ENCODE results near the gene AMMECR1. TPM values are rescaled to one million over a fixed set of nuclear protein-coding genes. Genes with fewer than 3 reads are reported as not detected.
A peak's percentile ranks its signal among the peaks of the same experiment; 100 is the strongest.

AMMECR1 gene
- total RNA-seq, 2 experiments from 2014 or later, result 7.8 to 7.9 TPM

- Mint-ChIP-seq H3K27me3 (no peaks in the 10 kb centered on the region), H3K36me3 (ENCODE audit: low read depth) (peaks cover 20% of the 10 kb centered on the region), H3K27ac (peak overlapping the region; percentile 3), H3K9me3 (no peaks in the 10 kb centered on the region), H3K4me1 (ENCODE audit: low read depth) (peaks cover 51% of the 10 kb centered on the region), H3K4me3 (no peak overlapping the region)
- no peaks in the 10 kb centered on the region for H3K27me3 ChIP-seq (ENCODE audit: control insufficient read depth in 1 of 2, insufficient read depth in 2 of 2, low read length in 2 of 2)
- no peak overlapping the region for H3K27ac ChIP-seq (ENCODE audit: low read depth in 1 of 2, low read length in 2 of 2)
- no peak for TF ChIP-seq CTCF (IDR thresholded peaks at IDR 0.05)
- DNase-seq (no peak), ATAC-seq (ENCODE audit: poor library complexity) (no peak)
- H3K36me3 ChIP-seq (ENCODE audit: insufficient read depth, low read length), result peaks cover 2% of the 10 kb centered on the region
- POLR2A ChIA-PET, result interaction anchor here (2.0 kb wide), 1 partner anchor 14 kb away, joined by 11 read pairs; the partner anchor contains the start of gene AMMECR1
- H3K4me1 ChIP-seq (ENCODE audit: insufficient read depth, low read length), result no peaks in the 10 kb centered on the region
- no peak overlapping the region for H3K4me3 ChIP-seq (ENCODE audit: low read length)
- CTCF ChIA-PET, result interaction anchor here (0.9 to 1.0 kb wide), 2 partner anchors 12 to 26 kb away, joined by 3 read pairs; no protein-coding TSS in a partner anchor
- no peaks in the 10 kb centered on the region for H3K9me3 ChIP-seq (ENCODE audit: control insufficient read depth in 1 of 2, insufficient read depth in 1 of 2, low read length in 2 of 2)
- intact Hi-C loops (cut with DNase I, micrococcal nuclease), result no loop called here
Measured at GRCh38 chrX:110304371-110304770, 13.5 kb downstream of the AMMECR1 start.

GRCh38 chrX:110302975-110303374, 14.9 kb downstream of the AMMECR1 start:
- Mint-ChIP-seq H3K27ac (peak overlapping the region; percentile 15), H3K36me3 (ENCODE audit: low read depth) (peaks cover 25% of the 10 kb centered on the region), H3K4me3 (no peak overlapping the region), H3K4me1 (ENCODE audit: low read depth) (peaks cover 40% of the 10 kb centered on the region), H3K27me3 (no peaks in the 10 kb centered on the region), H3K9me3 (no peaks in the 10 kb centered on the region)
- H3K36me3 ChIP-seq (ENCODE audit: insufficient read depth, low read length), result peaks cover 2% of the 10 kb centered on the region
- no peaks in the 10 kb centered on the region for H3K4me1 ChIP-seq (ENCODE audit: insufficient read depth, low read length)
- H3K9me3 ChIP-seq (ENCODE audit: control insufficient read depth in 1 of 2, insufficient read depth in 1 of 2, low read length in 2 of 2), result no peaks in the 10 kb centered on the region
- DNase-seq (peak in 1 of 14 experiments; percentile 9), ATAC-seq (ENCODE audit: poor library complexity) (peak; percentile 29)
- intact Hi-C loops (cut with DNase I, micrococcal nuclease), result no loop called here
- H3K27me3 ChIP-seq (ENCODE audit: control insufficient read depth in 1 of 2, insufficient read depth in 2 of 2, low read length in 2 of 2), result no peaks in the 10 kb centered on the region
- no peak overlapping the region for H3K27ac ChIP-seq (ENCODE audit: low read depth in 1 of 2, low read length in 2 of 2)
- CTCF ChIA-PET, result no interaction called here
- TF ChIP-seq CTCF (IDR thresholded peaks at IDR 0.05), result no peak
- POLR2A ChIA-PET, result no interaction called here
- H3K4me3 ChIP-seq (ENCODE audit: low read length), result no peak overlapping the region

DNA sequence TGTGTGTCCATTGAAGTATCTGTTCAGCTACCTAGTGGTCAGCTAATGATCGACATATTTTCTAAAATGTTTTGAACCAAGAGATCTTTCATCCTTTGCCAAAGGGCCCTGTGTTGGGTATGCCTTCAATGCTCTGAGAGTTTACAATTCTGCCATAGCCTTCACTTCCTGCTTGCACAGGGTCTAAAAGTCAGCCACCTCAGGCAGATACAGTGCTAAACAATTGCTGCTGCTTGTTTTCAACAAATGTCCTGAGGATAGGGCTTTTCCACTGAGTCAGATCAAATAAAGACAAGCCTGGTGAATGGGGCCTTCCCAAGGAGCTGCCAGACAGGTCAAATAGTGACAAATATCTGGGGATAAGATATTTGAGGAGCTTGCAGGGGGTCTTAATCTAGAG, 16.7 kb downstream of the AMMECR1 start:
- H3K27ac ChIP-seq (ENCODE audit: low read depth in 1 of 2, low read length in 2 of 2), result no peak overlapping the region
- H3K4me1 ChIP-seq (ENCODE audit: insufficient read depth, low read length), result no peaks in the 10 kb centered on the region
- no peak for ATAC-seq (ENCODE audit: poor library complexity)
- ChIA-PET CTCF (no interaction called here), POLR2A (interaction anchor here (1.1 kb wide), 1 partner anchor 17 kb away, joined by 3 read pairs; no protein-coding TSS in a partner anchor)
- H3K4me3 Mint-ChIP-seq, result no peak overlapping the region
- DNase-seq, result no peak
- no peak overlapping the region for H3K27ac Mint-ChIP-seq
- H3K4me1 Mint-ChIP-seq (ENCODE audit: low read depth), result peaks cover 39% of the 10 kb centered on the region
- no peak for TF ChIP-seq CTCF (IDR thresholded peaks at IDR 0.05)
- no peak overlapping the region for H3K4me3 ChIP-seq (ENCODE audit: low read length)
- peaks cover 2% of the 10 kb centered on the region for H3K36me3 ChIP-seq (ENCODE audit: insufficient read depth, low read length)
- no peaks in the 10 kb centered on the region for H3K27me3 ChIP-seq (ENCODE audit: control insufficient read depth in 1 of 2, insufficient read depth in 2 of 2, low read length in 2 of 2)
- intact Hi-C loops (cut with DNase I, micrococcal nuclease), result no loop called here
- peaks cover 0 to 2% of the 10 kb centered on the region in 2 experiments for H3K9me3 ChIP-seq (ENCODE audit: control insufficient read depth in 1 of 2, insufficient read depth in 1 of 2, low read length in 2 of 2)
- peaks cover 25% of the 10 kb centered on the region for H3K36me3 Mint-ChIP-seq (ENCODE audit: low read depth)
- no peaks in the 10 kb centered on the region for H3K27me3 Mint-ChIP-seq
- no peaks in the 10 kb centered on the region for H3K9me3 Mint-ChIP-seq

Data from CD4-positive, alpha-beta T cell (primary cell).